Germinal center (tissue), 1 donor: Measurements from ENCODE around the gene NEIL3.

Experiments used
- DNase-seq: peaks from one replicate; pipeline ENCODE4 v3.0.0; 2012; ENCODE audit warnings: mixed read lengths, low spot score

The NEIL3 gene

GRCh38 chr4:177369372-177369771, 59.7 kb downstream of the NEIL3 start:
- DNase-seq: no peak

- DNase-seq: no peak
Observed at GRCh38 chr4:177371461-177371860, 61.8 kb downstream of the NEIL3 start.

- DNase-seq: no peak
Observed at GRCh38 chr4:177374966-177375365, 65.3 kb downstream of the NEIL3 start.

- no peak for DNase-seq
Observed at GRCh38 chr4:177375372-177375771, 65.7 kb downstream of the NEIL3 start.

GRCh38 chr4:177376024-177376423, 66.3 kb downstream of the NEIL3 start:
- DNase-seq: no peak

- no peak for DNase-seq
Observed at GRCh38 chr4:177380730-177381287, 71.1 kb downstream of the NEIL3 start.

- no peak for DNase-seq
Observed at GRCh38 chr4:177381762-177382310, 72.2 kb downstream of the NEIL3 start.

GRCh38 chr4:177384856-177385397, 75.3 kb downstream of the NEIL3 start:
- no peak for DNase-seq

GRCh38 chr4:177385576-177386277, 76.1 kb downstream of the NEIL3 start:
- DNase-seq: no peak

GRCh38 chr4:177386278-177386815, 76.7 kb downstream of the NEIL3 start:
- no peak for DNase-seq

- no peak for DNase-seq
Observed at GRCh38 chr4:177391287-177391686, 81.6 kb downstream of the NEIL3 start.

- DNase-seq: no peak
Observed at GRCh38 chr4:177391953-177392352, 82.3 kb downstream of the NEIL3 start.

- DNase-seq: no peak
Observed at GRCh38 chr4:177393236-177393635, 83.6 kb downstream of the NEIL3 start.

GRCh38 chr4:177396352-177396751, 86.7 kb downstream of the NEIL3 start:
- DNase-seq: no peak

GRCh38 chr4:177400030-177400429, 90.4 kb downstream of the NEIL3 start:
- DNase-seq: no peak

- no peak for DNase-seq
Observed at GRCh38 chr4:177401658-177402273, 92.1 kb downstream of the NEIL3 start.

- DNase-seq: no peak
Observed at GRCh38 chr4:177403746-177404145, 94.1 kb downstream of the NEIL3 start.

- DNase-seq: no peak
Observed at GRCh38 chr4:177404342-177404741, 94.7 kb downstream of the NEIL3 start.

- no peak for DNase-seq
Observed at GRCh38 chr4:177404986-177405385, 95.3 kb downstream of the NEIL3 start.

- DNase-seq: no peak
Observed at GRCh38 chr4:177405508-177405907, 95.8 kb downstream of the NEIL3 start.

GRCh38 chr4:177408023-177408422, 98.3 kb downstream of the NEIL3 start:
- DNase-seq: no peak

- no peak for DNase-seq
Observed at GRCh38 chr4:177410566-177410965, 100.9 kb downstream of the NEIL3 start.

GRCh38 chr4:177411996-177412395, 102.3 kb downstream of the NEIL3 start:
- no peak for DNase-seq
